ENCODE data around the gene LYRM7.

DNA sequence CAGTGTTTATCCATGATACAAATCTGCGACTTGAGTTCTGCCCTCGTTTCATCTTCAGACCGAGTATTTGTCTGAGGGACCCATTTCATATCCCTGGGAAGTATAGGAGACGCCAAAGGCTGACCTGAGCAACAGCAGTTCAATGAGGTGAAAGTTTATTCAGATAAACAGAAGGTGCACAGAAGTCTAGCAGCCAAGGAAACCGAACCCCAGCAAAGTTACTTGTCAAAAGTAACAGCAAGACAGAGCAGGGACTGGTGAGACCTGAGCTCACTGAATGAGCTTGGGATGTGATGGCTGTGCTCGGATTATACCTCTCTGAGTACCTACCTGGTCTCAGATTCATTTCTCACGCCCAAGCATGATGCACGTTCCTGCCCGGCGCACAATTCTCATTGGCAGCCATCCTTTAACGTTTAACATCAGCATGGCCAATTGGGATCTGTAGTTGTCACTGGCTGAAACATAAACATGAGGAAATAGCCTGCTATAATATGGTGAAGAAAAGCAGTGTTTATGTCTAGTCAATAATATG, 599 bp downstream of the LYRM7 start:
- TF ChIP-seq, protein P1, sequence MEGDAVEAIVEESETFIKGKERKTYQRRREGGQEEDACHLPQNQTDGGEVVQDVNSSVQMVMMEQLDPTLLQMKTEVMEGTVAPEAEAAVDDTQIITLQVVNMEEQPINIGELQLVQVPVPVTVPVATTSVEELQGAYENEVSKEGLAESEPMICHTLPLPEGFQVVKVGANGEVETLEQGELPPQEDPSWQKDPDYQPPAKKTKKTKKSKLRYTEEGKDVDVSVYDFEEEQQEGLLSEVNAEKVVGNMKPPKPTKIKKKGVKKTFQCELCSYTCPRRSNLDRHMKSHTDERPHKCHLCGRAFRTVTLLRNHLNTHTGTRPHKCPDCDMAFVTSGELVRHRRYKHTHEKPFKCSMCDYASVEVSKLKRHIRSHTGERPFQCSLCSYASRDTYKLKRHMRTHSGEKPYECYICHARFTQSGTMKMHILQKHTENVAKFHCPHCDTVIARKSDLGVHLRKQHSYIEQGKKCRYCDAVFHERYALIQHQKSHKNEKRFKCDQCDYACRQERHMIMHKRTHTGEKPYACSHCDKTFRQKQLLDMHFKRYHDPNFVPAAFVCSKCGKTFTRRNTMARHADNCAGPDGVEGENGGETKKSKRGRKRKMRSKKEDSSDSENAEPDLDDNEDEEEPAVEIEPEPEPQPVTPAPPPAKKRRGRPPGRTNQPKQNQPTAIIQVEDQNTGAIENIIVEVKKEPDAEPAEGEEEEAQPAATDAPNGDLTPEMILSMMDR (conservative IDR thresholded peaks at IDR 0.05 in 1 of 2, IDR thresholded peaks at IDR 0.05 in 1 of 2; ENCODE audit: low read depth in 1 of 2, low read length in 2 of 2) = no peak
- TF ChIP-seq EZH2 (IDR thresholded peaks at IDR 0.05; ENCODE audit: low read length, missing control alignments) = no peak
